ENCODE data around the gene ZBTB2.
"Not testable (repeated sequence)": the region's sequence is repeated elsewhere in the genome, so short reads cannot be mapped to it uniquely, and the experiment has no call there.

The ZBTB2 gene

GRCh38 chr6:151321438-151321837 lies 69.9 kb downstream of the ZBTB2 start:
- DNase-seq (ENCODE audit: low read depth) = no peak
- no peak for TF ChIP-seq CTCF (conservative IDR thresholded peaks at IDR 0.05; ENCODE audit: low read length)
- no peak overlapping the region for H3K4me3 ChIP-seq (ENCODE audit: low read length)

GRCh38 chr6:151320140-151320539 lies 71.2 kb downstream of the ZBTB2 start:
- no peak overlapping the region for H3K4me3 ChIP-seq (ENCODE audit: low read length)
- TF ChIP-seq CTCF (conservative IDR thresholded peaks at IDR 0.05; ENCODE audit: low read length) = no peak
- no peak for DNase-seq (ENCODE audit: low read depth)

GRCh38 chr6:151317995-151318365 lies 73.4 kb downstream of the ZBTB2 start:
- no peak for TF ChIP-seq CTCF (conservative IDR thresholded peaks at IDR 0.05; ENCODE audit: low read length)
- no peak overlapping the region for H3K4me3 ChIP-seq (ENCODE audit: low read length)

GRCh38 chr6:151317103-151317994 lies 74.0 kb downstream of the ZBTB2 start:
- no peak for TF ChIP-seq CTCF (conservative IDR thresholded peaks at IDR 0.05; ENCODE audit: low read length)
- peak; percentile 76 for DNase-seq (ENCODE audit: low read depth)
- no peak overlapping the region for H3K4me3 ChIP-seq (ENCODE audit: low read length)

More at GRCh38 chr6:151317995-151318365, 73.4 kb downstream of the ZBTB2 start:
- DNase-seq (ENCODE audit: low read depth) = no peak

GRCh38 chr6:151315661-151316060 lies 75.7 kb downstream of the ZBTB2 start:
- H3K4me3 ChIP-seq (ENCODE audit: low read length); DNase-seq (ENCODE audit: low read depth): not testable (repeated sequence)
